ENCODE data around the gene SLC6A19. TPM values are rescaled to one million over a fixed set of nuclear protein-coding genes. Genes with fewer than 3 reads are reported as not detected.

SLC6A19 gene
- total and polyA plus RNA-seq, 2 of the 4 experiments (the other 2 are of a cell fraction): not detected

- Histone ChIP-seq H3K23ac (ENCODE audit: low read depth, low read length) (no peak overlapping the region), H3K27ac (ENCODE audit: insufficient read depth, low read length) (no peak overlapping the region), H4K5ac (ENCODE audit: low read depth, low read length) (no peak overlapping the region), H3K9me3 (ENCODE audit: control insufficient read depth, insufficient read depth, low read length) (no peaks in the 10 kb centered on the region), H3K4me1 (ENCODE audit: control insufficient read depth, insufficient read depth, low read length) (no peaks in the 10 kb centered on the region), H2BK5ac (ENCODE audit: low read depth, low read length, poor library complexity, severe bottlenecking) (no peak overlapping the region), H4K20me1 (ENCODE audit: insufficient read depth, low read length) (no peaks in the 10 kb centered on the region), H3K4me2 (ENCODE audit: low read depth, low read length) (no peak overlapping the region), H3K9me1 (ENCODE audit: insufficient read depth, low read length) (no peaks in the 10 kb centered on the region), H3K27me3 (ENCODE audit: control insufficient read depth, insufficient read depth, low read length) (peaks cover 27% of the 10 kb centered on the region; the same call in 1 of the 2 replicates), H2AK9ac (replicated peaks; ENCODE audit: low read depth, low read length, poor library complexity) (no peak overlapping the region), H2AFZ (replicated peaks; ENCODE audit: low read length, poor library complexity) (no peak overlapping the region), H2BK120ac (ENCODE audit: low read depth, low read length) (no peak overlapping the region), H3K4me3 (ENCODE audit: insufficient read depth, low read depth, low read length) (no peak overlapping the region), H3K18ac (ENCODE audit: low read depth, low read length) (no peak overlapping the region), H2BK15ac (ENCODE audit: low read depth, low read length) (no peak overlapping the region), H2BK20ac (ENCODE audit: low read depth, low read length) (no peak overlapping the region), H3K9ac (ENCODE audit: low read depth, low read length) (no peak overlapping the region), H3K79me1 (ENCODE audit: low read depth in 1 of 2, low read length in 2 of 2) (no peaks in the 10 kb centered on the region), H3K36me3 (ENCODE audit: control insufficient read depth, insufficient read depth, low read length) (no peaks in the 10 kb centered on the region), H3K56ac (ENCODE audit: extremely low read depth, insufficient read depth, low read length) (no peak overlapping the region), H3K14ac (replicated peaks; ENCODE audit: low read depth, low read length) (no peak overlapping the region), H4K91ac (ENCODE audit: insufficient read depth, low read depth, low read length) (no peak overlapping the region), H3K4ac (ENCODE audit: low read depth, low read length) (no peak overlapping the region), H4K8ac (ENCODE audit: low read depth in 2 of 2, low read length in 2 of 2) (no peak overlapping the region), H2AK5ac (ENCODE audit: low read depth, low read length) (no peak overlapping the region)
- no TSS peak for BruUV-seq (replicated peaks)
- dilution Hi-C loops (cut with HindIII; ENCODE audit: low sequenced_read_pairs, unreplicated experiment) (no loop called here), intact Hi-C loops (cut with micrococcal nuclease) (no loop called here), in situ Hi-C loops (cut with MboI; ENCODE audit: low sequenced_read_pairs) (no loop called here)
- WGBS, 2 experiments (ENCODE audit: extremely low coverage in 2 of 2, insufficient read length in 1 of 2): 26% methylated on average over 5 of the region's 31 CpGs; no CpG with 5 or more reads in 1 of the 2 experiments
- POLR2A ChIA-PET (ENCODE audit: unreplicated experiment): no interaction called here
- no peak for ATAC-seq (ENCODE audit: low read depth)
- no peak for TF ChIP-seq NFE2L2 (IDR thresholded peaks at IDR 0.05; ENCODE audit: low read depth, low read length)
- TF ChIP-seq BHLHE40 (IDR thresholded peaks at IDR 0.05; ENCODE audit: low read depth, low read length): no peak
- no peak for TF ChIP-seq MXI1 (IDR thresholded peaks at IDR 0.05; ENCODE audit: borderline replicate concordance, low read depth, low read length)
- TF ChIP-seq MAFK (IDR thresholded peaks at IDR 0.05; ENCODE audit: low read depth, low read length): no peak
- no peak for TF ChIP-seq RFX5 (IDR thresholded peaks at IDR 0.05; ENCODE audit: low read depth, low read length)
- TF ChIP-seq USF2 (IDR thresholded peaks at IDR 0.05; ENCODE audit: low read depth, low read length): no peak
- no peak for TF ChIP-seq ELK1 (IDR thresholded peaks at IDR 0.05; ENCODE audit: borderline replicate concordance, low read depth, low read length)
- TF ChIP-seq CEBPB (IDR thresholded peaks at IDR 0.05; ENCODE audit: low read depth, low read length): no peak
- no peak for TF ChIP-seq MAZ (IDR thresholded peaks at IDR 0.05; ENCODE audit: borderline replicate concordance, low read depth, low read length)
- no peak for TF ChIP-seq RAD21 (IDR thresholded peaks at IDR 0.05; ENCODE audit: low read length)
- no peak for TF ChIP-seq POLR2A (IDR thresholded peaks at IDR 0.05; ENCODE audit: low read depth, low read length)
- TF ChIP-seq CHD1 (IDR thresholded peaks at IDR 0.05; ENCODE audit: low read depth, low read length): no peak
- TF ChIP-seq CTCF (conservative IDR thresholded peaks at IDR 0.05; ENCODE audit: low read depth, low read length): no peak
- no peak for TF ChIP-seq RCOR1 (IDR thresholded peaks at IDR 0.05; ENCODE audit: insufficient replicate concordance, low read length)
- TF ChIP-seq FOS (IDR thresholded peaks at IDR 0.05; ENCODE audit: low read depth, low read length): no peak
- TF ChIP-seq SMC3 (IDR thresholded peaks at IDR 0.05; ENCODE audit: low read depth, low read length): no peak
- DNase-seq: no peak
- CTCF ChIA-PET: no interaction called here
These were observed 18.6 kb upstream of the SLC6A19 start for GRCh38 chr5:1182633-1183423.

All from IMR-90 (cell line).